NT2/D1 (cell line): ENCODE data around the gene PPP6R3.

Source experiments
- SUZ12 ChIP-seq: IDR thresholded peaks from 2 replicates; pipeline ENCODE4 v1.6.1; 2011; ENCODE audit not compliant: insufficient read length, insufficient read depth; ENCODE audit errors: extremely low read depth
- YY1 ChIP-seq: IDR thresholded peaks from 2 replicates; pipeline ENCODE4 v1.6.1; 2011; ENCODE audit not compliant: insufficient read length, insufficient read depth
- ZNF274 ChIP-seq: IDR thresholded peaks from 2 replicates; pipeline ENCODE4 v1.6.1; 2011; ENCODE audit warnings: mild to moderate bottlenecking, low read depth, low read length

DNA sequence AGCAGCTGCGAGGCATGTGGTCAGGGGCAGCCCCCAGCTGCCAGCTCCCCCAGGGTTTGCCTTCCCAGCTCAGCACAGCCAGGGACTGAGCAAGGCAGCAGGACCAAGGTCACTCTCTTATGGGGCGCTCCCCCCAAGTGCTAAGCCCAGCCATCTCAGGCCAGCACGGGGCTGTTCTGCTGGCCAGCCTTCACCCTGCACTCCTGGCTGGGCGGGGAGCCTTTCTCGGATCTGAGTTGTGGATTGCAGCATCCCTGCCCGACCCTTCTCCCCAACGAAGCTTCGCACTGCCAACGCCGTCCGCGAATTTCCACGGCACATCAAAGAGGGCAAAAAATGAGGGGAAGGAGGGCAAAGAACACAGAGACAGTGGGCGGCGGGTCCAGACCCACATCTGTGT, 181.3 kb downstream of the PPP6R3 start:
- TF ChIP-seq ZNF274 (no peak), YY1 (no peak), SUZ12 (no peak)
